GM18499 (cell line): ENCODE data around the gene OSBPL5.

Source experiments
- ATAC-seq: cut with Tn5 transposase; IDR thresholded peaks from one replicate; pipeline ENCODE4 v1.9.1; 2021; ENCODE audit warnings: moderate number of reproducible peaks; ENCODE audit not compliant: insufficient read depth, unreplicated experiment

Gene OSBPL5

GRCh38 chr11:3165152-3165705 is at the start of gene OSBPL5:
Gene OSBPL5, minus strand, starts transcription at chr11:3165310. Its CDS starts 36,162 bp downstream, at chr11:3129148.
- ATAC-seq, result no peak

GRCh38 chr11:3214420-3214699 is 49.2 kb upstream of the OSBPL5 start:
- ATAC-seq, result no peak

GRCh38 chr11:3213659-3214419 is 48.7 kb upstream of the OSBPL5 start:
- ATAC-seq, result no peak

DNA sequence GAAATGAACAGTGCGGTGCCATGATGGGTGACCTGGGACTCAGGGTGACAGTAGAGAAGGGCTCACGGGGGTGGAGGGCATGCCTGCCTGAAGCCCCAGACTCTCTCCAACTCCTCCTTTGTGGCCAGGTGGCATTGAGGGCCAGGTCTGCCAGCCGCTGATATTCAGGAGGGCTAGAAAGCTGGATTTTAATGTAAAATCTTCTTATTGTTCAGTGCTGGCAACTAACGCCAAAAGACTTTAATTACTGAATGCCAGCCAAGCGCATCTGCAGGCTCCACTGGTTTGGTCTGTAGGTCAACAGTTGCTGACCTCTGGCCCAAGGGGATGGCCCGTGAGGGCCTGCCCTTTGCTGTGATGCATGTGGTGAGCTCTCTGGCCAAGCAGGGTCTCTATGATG is 43.2 kb upstream of the OSBPL5 start:
- no peak for ATAC-seq

DNA sequence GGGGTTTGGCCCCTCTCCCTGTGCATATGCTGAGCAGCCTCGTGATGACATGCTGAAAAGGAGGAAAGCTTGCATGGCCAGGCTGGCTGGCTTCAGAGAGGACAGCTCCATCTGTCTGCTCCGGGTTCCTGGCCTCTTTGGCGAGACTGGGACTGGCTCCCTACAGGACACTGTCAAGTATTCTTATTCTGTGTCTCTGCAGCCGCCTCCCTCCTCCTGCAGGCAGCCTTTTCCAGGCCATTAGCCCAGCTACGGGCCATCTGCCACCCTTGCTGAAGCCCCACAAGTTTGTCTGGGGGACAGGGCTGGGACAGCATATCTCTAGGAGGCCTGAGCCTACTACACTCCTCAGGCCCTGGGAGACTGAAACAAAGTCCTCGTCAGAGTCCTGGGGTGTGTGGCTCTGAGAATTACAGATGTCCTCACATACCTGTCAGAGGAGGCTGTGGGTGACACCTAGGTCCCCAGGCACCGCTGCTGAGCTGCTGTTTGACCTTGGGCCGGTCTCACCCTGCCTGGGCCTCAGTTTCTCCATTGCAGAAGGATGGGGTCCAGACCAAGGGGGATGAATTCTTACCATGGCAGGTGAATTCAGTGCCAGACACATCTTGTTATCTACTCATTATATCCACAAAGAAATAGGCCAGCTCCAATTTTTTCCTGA is 42.5 kb upstream of the OSBPL5 start:
- no peak for ATAC-seq

GRCh38 chr11:3206922-3207204 is 41.8 kb upstream of the OSBPL5 start:
- ATAC-seq, result no peak

DNA sequence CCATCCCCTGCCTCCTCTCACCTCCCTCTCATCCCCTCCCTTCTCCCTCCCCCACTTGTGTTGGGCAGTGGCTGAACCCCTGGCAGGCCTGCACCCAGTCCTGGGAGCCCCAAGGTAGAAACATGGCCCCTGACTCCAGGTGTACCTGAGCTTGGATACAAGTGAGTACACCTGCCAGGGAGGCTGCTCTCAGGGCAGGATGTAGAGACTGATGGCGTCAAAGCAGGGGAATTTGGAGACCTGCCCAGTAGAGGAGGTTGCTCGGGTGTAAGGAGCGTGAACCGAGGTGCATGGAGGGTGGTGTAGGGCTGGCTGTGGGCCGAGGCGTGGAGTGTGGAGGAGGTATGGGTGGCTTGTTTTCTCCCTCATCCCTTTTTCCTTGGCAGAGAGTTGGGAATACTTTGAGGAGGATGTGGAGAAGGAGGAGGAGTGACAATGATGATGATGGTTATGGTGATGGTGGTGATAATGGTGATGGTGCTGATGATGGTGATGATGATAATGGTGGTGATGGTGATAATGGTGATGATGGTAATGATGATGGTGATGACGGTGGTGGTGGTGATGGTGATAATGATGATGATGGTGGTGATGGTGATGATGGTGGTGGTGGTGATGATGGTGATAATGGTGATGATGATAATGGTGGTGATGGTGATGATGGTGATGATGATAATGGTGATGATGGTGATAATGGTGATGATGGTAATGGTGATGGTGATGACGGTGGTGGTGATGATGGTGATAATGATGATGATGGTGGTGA is 41.2 kb upstream of the OSBPL5 start:
- ATAC-seq, result no peak

DNA sequence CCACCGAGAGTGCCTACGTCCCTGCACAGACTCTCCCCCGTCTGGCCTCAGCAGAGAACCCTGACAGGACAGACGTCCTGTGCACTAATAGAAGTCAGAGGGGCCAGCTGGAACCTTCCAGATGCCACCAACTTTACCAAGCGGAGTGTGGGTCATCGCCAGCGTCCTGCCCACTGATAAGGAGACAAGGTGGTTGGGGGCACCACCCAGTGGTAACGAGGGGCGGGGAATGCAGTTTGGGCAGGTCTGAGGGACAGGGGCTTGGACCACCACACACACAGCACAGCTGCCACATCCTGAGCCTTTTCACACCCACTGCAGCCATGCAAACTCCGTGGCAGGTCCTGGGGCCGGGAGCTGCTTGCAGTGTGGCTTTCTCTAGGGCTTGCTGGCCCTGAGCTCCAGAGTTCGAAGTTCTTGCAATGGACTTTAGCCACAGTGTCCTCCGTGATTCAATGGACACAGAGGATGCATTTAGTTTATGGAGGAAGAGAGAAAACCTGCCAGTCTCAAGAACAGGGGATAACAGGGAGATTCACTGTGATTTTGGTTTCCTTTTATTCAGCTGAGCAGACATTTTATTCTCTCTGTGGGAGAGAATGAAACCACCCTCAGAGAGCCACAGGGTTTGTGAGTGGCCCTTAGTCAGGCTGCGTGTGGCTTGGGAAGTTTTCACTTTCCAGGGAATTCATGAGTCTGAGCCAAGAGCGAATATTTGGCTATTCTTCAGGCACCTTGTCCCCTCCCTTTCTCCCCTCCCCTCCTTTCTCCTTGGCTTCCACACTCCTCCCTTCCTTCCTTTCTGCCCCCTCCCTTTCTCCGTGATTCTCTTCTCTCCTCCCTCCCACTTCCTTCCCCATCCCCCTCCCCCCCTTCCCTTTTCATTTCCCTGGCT is 40.4 kb upstream of the OSBPL5 start:
- ATAC-seq, result no peak

GRCh38 chr11:3204141-3205015 is 39.3 kb upstream of the OSBPL5 start:
- ATAC-seq, result no peak

GRCh38 chr11:3203221-3204043 is 38.3 kb upstream of the OSBPL5 start:
- ATAC-seq, result no peak

- ATAC-seq, result no peak
Observed at GRCh38 chr11:3202759-3203158, 37.6 kb upstream of the OSBPL5 start.

DNA sequence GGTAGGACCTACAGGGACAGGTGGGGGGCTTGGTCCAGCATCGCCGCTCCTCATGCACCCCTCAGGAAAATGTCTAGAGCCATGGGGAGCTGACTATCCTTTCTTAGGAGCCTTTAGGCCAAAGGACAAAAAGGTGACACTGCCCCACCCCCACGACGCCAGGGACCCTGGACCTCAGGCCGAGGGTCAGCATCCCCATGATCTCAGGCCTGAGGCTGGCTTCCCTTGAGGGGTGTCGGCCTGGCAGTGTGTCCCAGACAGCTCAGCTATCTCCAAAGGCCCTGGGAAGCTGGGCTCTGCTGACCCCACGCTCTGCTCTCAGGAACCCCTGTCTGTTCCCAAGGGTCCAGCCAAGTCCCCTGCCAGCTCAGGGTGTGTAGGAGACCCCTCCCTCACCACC is 37.2 kb upstream of the OSBPL5 start:
- no peak for ATAC-seq

DNA sequence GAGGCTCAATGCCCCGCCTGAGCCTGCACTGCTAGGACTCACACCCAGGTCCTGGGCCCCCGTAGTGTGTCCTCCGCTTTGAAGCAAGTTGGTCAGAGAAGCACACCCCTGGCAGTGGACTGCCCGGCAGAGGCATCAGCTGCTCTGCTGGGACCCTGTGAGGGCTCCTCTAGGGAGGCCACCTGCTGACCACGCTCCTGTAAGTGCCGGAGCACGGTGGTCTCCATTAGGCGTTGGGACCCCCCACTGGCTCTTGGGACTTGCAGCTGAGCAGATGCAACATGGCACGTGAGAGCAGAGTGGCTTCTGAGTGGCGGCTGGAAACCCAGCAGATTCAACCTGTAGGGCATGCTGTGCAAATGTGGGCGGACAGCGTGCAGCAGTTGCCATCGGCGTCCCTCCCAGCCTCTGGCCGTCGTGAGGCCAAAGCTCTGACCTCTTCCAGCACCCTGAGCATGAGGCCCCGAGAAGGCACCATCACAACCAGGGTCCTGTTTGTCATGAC is 36.6 kb upstream of the OSBPL5 start:
- no peak for ATAC-seq

GRCh38 chr11:3201112-3201581 is 36.0 kb upstream of the OSBPL5 start:
- no peak for ATAC-seq

- ATAC-seq, result no peak
Observed at GRCh38 chr11:3200388-3201111, 35.4 kb upstream of the OSBPL5 start.

DNA sequence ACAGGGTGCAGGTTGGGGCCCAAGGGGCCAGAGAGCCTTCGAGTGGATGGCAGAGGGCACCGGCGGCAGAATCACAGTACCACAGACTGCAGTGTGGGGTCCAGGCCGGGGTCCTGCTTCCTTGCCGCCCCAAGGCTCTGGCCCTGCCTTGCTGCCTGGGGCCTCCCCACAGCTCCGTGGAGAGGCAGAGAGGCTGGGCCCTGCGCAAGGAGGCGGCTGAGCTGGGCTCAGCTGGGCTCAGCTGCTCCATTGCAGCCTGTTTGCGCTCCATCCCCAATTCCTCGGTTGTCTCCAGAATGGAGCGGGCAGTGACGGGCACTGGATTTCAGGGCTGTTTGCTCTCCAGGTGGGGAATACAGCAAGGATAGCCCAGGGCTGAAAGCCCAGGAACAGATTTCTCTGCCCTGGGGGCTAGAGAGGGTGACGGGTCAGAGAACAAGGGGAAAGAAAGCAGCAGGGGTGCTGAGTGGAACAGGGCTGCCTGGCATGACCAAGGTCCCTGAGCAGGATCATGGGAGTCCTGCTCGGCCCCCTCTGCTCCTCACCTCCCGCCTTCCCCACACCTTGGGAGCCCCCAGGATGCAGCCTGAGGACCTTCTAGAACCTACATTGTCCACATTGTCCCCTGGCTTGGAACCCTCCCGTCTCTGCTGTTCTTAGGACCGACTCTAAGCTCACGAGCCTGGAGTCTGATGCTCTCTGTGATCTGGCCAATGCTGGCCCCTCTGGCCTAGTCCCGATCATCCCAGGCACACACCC is 34.6 kb upstream of the OSBPL5 start:
- ATAC-seq, result no peak

DNA sequence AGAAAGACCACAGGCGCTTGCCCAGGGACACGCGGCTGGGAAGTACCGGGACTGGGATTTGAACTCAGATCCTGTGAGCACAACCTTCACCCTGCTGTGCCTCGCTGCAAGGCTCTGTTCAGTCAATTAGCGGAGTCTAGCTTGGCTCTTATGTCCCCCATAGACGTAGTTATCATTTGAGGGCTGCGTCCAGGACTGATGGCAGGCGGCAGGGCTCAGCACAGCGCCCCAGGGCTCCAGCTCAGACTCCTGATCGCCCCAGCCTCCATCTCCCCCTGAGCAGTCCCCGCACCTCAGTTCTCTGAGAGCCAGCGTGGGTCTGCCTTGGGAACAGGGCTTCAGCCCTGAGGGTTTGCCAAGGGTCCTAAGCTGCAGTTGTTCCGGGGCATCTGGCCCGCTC is 33.7 kb upstream of the OSBPL5 start:
- ATAC-seq, result no peak
